ENCODE data around the gene LILRB2.

- no peak for TF ChIP-seq CTCF (IDR thresholded peaks at IDR 0.05; ENCODE audit: extremely low read depth in 1 of 2, insufficient read depth in 1 of 2, low read depth in 1 of 2, low read length in 2 of 2)
- no peak for TF ChIP-seq EZH2 (IDR thresholded peaks at IDR 0.05; ENCODE audit: borderline replicate concordance, low read depth, low read length, severe bottlenecking)
- no peak for TF ChIP-seq MYC (IDR thresholded peaks at IDR 0.05; ENCODE audit: low read depth, low read length)
- TF ChIP-seq POLR2AphosphoS5 (IDR thresholded peaks at IDR 0.05; ENCODE audit: insufficient read depth, low read depth, low read length) = no peak
- no peak for TF ChIP-seq POLR2A (IDR thresholded peaks at IDR 0.05; ENCODE audit: low read depth, low read length)
- TF ChIP-seq GATA2 (IDR thresholded peaks at IDR 0.05; ENCODE audit: insufficient read depth, insufficient read length, low read depth, low read length) = no peak
Observed at GRCh38 chr19:54230031-54230430, 50.9 kb downstream of the LILRB2 start.

Measured in endothelial cell of umbilical vein (primary cell).